ENCODE results near the gene DLL4. TPM values are rescaled to one million over a fixed set of nuclear protein-coding genes. Genes with fewer than 3 reads are reported as not detected.

The DLL4 gene
- total RNA-seq, 1 donor from 2014 or later = 0.50 TPM

DNA sequence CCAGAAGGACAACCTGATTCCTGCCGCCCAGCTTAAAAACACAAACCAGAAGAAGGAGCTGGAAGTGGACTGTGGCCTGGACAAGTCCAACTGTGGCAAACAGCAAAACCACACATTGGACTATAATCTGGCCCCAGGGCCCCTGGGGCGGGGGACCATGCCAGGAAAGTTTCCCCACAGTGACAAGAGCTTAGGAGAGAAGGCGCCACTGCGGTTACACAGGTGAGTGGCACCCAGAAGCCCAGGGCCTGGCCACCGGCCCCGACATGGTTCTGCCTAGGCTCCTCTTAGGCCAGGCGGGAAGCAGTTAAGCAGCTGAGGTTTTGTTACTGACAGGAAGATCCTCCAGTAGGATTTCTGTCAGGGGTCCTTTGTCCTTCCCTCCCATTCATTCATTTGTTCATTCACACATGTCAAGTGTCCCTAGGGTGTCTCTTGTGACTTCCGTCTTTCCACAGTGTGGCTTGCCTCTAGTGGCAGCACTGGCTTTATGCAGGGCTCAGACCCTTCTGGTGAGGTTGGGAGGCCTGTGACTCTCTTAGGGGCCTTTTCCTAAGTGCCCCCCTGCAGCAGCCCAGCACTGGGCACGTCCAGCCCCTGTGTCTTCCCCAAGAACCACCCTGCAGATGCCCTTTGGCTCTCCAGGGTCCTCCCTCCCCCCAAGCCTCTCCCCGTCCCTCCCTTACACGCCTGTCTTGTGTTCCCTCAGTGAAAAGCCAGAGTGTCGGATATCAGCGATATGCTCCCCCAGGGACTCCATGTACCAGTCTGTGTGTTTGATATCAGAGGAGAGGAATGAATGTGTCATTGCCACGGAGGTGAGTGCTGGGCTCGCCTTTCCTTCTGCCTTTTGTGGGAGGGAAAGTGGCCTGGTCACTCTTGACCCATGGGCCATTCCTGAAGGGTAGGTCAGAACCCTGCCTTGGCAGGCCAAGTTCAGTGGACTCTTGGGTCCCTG, 7.8 kb downstream of the DLL4 start:
- TF ChIP-seq, protein P1, sequence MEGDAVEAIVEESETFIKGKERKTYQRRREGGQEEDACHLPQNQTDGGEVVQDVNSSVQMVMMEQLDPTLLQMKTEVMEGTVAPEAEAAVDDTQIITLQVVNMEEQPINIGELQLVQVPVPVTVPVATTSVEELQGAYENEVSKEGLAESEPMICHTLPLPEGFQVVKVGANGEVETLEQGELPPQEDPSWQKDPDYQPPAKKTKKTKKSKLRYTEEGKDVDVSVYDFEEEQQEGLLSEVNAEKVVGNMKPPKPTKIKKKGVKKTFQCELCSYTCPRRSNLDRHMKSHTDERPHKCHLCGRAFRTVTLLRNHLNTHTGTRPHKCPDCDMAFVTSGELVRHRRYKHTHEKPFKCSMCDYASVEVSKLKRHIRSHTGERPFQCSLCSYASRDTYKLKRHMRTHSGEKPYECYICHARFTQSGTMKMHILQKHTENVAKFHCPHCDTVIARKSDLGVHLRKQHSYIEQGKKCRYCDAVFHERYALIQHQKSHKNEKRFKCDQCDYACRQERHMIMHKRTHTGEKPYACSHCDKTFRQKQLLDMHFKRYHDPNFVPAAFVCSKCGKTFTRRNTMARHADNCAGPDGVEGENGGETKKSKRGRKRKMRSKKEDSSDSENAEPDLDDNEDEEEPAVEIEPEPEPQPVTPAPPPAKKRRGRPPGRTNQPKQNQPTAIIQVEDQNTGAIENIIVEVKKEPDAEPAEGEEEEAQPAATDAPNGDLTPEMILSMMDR (IDR thresholded peaks at IDR 0.05; ENCODE audit: insufficient read depth, low read length, poor library complexity, severe bottlenecking) = no peak
- Histone ChIP-seq H3K36me3 (ENCODE audit: control insufficient read depth, insufficient read depth, low read length) (no peaks in the 10 kb centered on the region), H3K4me3 (ENCODE audit: low read depth, low read length) (no peak overlapping the region), H3K27me3 (ENCODE audit: control insufficient read depth, insufficient read depth, low read length) (peaks cover 18% of the 10 kb centered on the region)
- no peak for DNase-seq (ENCODE audit: low read depth)

DNA sequence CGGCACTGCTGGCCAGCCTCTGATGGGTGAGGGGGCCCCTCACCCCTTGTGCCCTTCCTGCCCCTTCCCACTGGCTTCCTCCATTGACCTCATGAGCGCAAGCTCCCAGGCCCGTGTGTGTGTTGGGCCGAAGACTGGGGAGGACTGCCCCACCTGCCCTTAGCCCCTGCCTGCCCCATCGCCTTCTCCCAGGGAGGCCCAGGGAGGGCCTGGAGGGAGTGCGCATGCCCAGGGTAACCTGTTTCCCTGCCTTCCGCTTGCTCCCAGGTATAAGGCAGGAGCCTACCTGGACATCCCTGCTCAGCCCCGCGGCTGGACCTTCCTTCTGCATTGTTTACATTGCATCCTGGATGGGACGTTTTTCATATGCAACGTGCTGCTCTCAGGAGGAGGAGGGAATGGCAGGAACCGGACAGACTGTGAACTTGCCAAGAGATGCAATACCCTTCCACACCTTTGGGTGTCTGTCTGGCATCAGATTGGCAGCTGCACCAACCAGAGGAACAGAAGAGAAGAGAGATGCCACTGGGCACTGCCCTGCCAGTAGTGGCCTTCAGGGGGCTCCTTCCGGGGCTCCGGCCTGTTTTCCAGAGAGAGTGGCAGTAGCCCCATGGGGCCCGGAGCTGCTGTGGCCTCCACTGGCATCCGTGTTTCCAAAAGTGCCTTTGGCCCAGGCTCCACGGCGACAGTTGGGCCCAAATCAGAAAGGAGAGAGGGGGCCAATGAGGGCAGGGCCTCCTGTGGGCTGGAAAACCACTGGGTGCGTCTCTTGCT, 8.8 kb downstream of the DLL4 start:
- H3K4me3 ChIP-seq (ENCODE audit: low read depth, low read length) = no peak overlapping the region
- TF ChIP-seq, protein P1 (IDR thresholded peaks at IDR 0.05; ENCODE audit: insufficient read depth, low read length, poor library complexity, severe bottlenecking) = peak; percentile 64
- H3K27me3 ChIP-seq (ENCODE audit: control insufficient read depth, insufficient read depth, low read length) = peaks cover 10% of the 10 kb centered on the region
- H3K36me3 ChIP-seq (ENCODE audit: control insufficient read depth, insufficient read depth, low read length) = no peaks in the 10 kb centered on the region
- no peak for DNase-seq (ENCODE audit: low read depth)

DNA sequence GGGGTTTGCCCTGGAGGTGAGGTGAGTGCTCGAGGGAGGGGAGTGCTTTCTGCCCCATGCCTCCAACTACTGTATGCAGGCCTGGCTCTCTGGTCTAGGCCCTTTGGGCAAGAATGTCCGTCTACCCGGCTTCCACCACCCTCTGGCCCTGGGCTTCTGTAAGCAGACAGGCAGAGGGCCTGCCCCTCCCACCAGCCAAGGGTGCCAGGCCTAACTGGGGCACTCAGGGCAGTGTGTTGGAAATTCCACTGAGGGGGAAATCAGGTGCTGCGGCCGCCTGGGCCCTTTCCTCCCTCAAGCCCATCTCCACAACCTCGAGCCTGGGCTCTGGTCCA, 9.4 kb downstream of the DLL4 start:
- Histone ChIP-seq H3K4me3 (ENCODE audit: low read depth, low read length) (no peak overlapping the region), H3K27me3 (ENCODE audit: control insufficient read depth, insufficient read depth, low read length) (peaks cover 9% of the 10 kb centered on the region), H3K36me3 (ENCODE audit: control insufficient read depth, insufficient read depth, low read length) (no peaks in the 10 kb centered on the region)
- TF ChIP-seq, protein P1 (IDR thresholded peaks at IDR 0.05; ENCODE audit: insufficient read depth, low read length, poor library complexity, severe bottlenecking) = no peak
- DNase-seq (ENCODE audit: low read depth) = no peak

DNA sequence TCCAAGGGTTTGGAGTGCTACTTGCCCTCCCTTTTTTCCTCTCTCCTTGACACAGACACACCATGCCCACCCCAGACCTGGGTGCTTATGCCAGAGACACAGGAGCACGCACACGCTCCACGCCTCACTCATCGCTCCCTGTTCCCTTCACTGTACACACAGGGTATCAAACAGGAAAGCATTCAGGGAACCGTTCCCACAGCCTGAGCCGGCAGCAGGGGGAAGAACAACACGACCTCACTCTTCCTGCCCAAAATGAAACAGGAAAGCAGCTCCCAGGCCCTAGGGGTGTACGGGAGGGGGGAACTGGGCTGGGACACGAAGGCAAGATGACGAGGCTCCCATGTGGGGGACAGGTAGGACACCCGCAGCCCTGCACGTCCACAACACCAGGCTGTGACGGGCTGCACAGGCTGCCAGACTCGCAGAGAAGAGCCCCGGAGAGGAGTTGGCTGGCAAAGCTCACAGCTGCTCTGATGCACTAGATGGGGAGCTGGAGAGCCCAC, 11.2 kb downstream of the DLL4 start:
- Histone ChIP-seq H3K27me3 (ENCODE audit: control insufficient read depth, insufficient read depth, low read length) (peaks cover under 1% of the 10 kb centered on the region), H3K4me3 (ENCODE audit: low read depth, low read length) (no peak overlapping the region), H3K36me3 (ENCODE audit: control insufficient read depth, insufficient read depth, low read length) (no peaks in the 10 kb centered on the region)
- TF ChIP-seq, protein P1 (IDR thresholded peaks at IDR 0.05; ENCODE audit: insufficient read depth, low read length, poor library complexity, severe bottlenecking) = no peak
- no peak for DNase-seq (ENCODE audit: low read depth)

DNA sequence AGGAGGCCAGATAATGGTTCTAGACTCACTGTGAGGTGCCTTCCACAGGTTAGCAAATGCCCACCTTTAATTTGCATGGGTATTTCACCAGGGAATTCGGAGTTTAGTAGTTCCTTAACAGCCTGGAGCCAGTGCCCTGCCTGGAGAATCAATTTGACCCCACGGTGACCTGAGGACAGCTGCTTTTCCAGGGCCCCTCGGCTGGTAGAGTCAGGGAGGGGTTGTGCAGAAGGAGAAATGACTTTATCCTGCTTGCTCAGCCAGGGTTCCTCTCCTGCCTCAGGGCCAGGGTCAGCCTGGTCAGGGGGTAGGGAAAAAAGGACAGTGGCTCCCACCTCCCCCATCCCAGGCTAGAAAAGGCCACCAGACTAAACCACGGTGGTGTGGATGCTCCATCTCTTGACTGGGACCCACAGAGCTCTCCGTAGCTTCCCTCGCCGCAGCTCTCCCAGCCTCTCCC, 12.0 kb downstream of the DLL4 start:
- H3K36me3 ChIP-seq (ENCODE audit: control insufficient read depth, insufficient read depth, low read length) = no peaks in the 10 kb centered on the region
- peak overlapping the region; percentile 34 for H3K4me3 ChIP-seq (ENCODE audit: low read depth, low read length)
- DNase-seq (ENCODE audit: low read depth) = no peak
- TF ChIP-seq, protein P1 (IDR thresholded peaks at IDR 0.05; ENCODE audit: insufficient read depth, low read length, poor library complexity, severe bottlenecking) = no peak
- no peaks in the 10 kb centered on the region for H3K27me3 ChIP-seq (ENCODE audit: control insufficient read depth, insufficient read depth, low read length)
